ENCODE results near the gene CELSR1.

Gene CELSR1

GRCh38 chr22:46549971-46550641 lies 12.7 kb upstream of the CELSR1 start:
- Histone ChIP-seq H3K27ac (replicated peaks) (no peak overlapping the region), H3K4me3 (replicated peaks; ENCODE audit: insufficient read depth, low read length) (no peak overlapping the region), H3K27me3 (ENCODE audit: insufficient read depth, poor library complexity, severe bottlenecking) (no peaks in the 10 kb centered on the region)
- DNase-seq (ENCODE audit: low read depth in 1 of 2, low spot score in 1 of 2) = no peak
- no peak for TF ChIP-seq POLR2AphosphoS5 (IDR thresholded peaks at IDR 0.05; ENCODE audit: low read depth)
- TF ChIP-seq REST (IDR thresholded peaks at IDR 0.05; ENCODE audit: insufficient replicate concordance, low read depth) = no peak
- TF ChIP-seq GABPA (IDR thresholded peaks at IDR 0.05; ENCODE audit: low read depth) = no peak
- TF ChIP-seq CTCF (IDR thresholded peaks at IDR 0.05; ENCODE audit: insufficient read depth, low read length) = no peak
- no peak for TF ChIP-seq SPI1 (IDR thresholded peaks at IDR 0.05; ENCODE audit: borderline replicate concordance, low read depth)

GRCh38 chr22:46549563-46549840 lies 12.1 kb upstream of the CELSR1 start:
- Histone ChIP-seq H3K4me3 (replicated peaks; ENCODE audit: insufficient read depth, low read length) (no peak overlapping the region), H3K27ac (replicated peaks) (no peak overlapping the region), H3K27me3 (ENCODE audit: insufficient read depth, poor library complexity, severe bottlenecking) (no peaks in the 10 kb centered on the region)
- TF ChIP-seq SPI1 (IDR thresholded peaks at IDR 0.05; ENCODE audit: borderline replicate concordance, low read depth) = no peak
- no peak for TF ChIP-seq CTCF (IDR thresholded peaks at IDR 0.05; ENCODE audit: insufficient read depth, low read length)
- TF ChIP-seq REST (IDR thresholded peaks at IDR 0.05; ENCODE audit: insufficient replicate concordance, low read depth) = no peak
- TF ChIP-seq POLR2AphosphoS5 (IDR thresholded peaks at IDR 0.05; ENCODE audit: low read depth) = no peak
- TF ChIP-seq GABPA (IDR thresholded peaks at IDR 0.05; ENCODE audit: low read depth) = no peak
- no peak for DNase-seq (ENCODE audit: low read depth in 1 of 2, low spot score in 1 of 2)

GRCh38 chr22:46547883-46548244 lies 10.4 kb upstream of the CELSR1 start:
- no peak overlapping the region for H3K27ac ChIP-seq (replicated peaks)
- DNase-seq (ENCODE audit: low read depth in 1 of 2, low spot score in 1 of 2) = no peak
- H3K4me3 ChIP-seq (replicated peaks; ENCODE audit: insufficient read depth, low read length) = no peak overlapping the region
- H3K27me3 ChIP-seq (ENCODE audit: insufficient read depth, poor library complexity, severe bottlenecking) = no peaks in the 10 kb centered on the region
- TF ChIP-seq POLR2AphosphoS5 (IDR thresholded peaks at IDR 0.05; ENCODE audit: low read depth) = no peak
- no peak for TF ChIP-seq CTCF (IDR thresholded peaks at IDR 0.05; ENCODE audit: insufficient read depth, low read length)
- no peak for TF ChIP-seq GABPA (IDR thresholded peaks at IDR 0.05; ENCODE audit: low read depth)
- no peak for TF ChIP-seq SPI1 (IDR thresholded peaks at IDR 0.05; ENCODE audit: borderline replicate concordance, low read depth)
- no peak for TF ChIP-seq REST (IDR thresholded peaks at IDR 0.05; ENCODE audit: insufficient replicate concordance, low read depth)
